ENCODE results near the gene GSTT2.
"Not testable (repeated sequence)": the region's sequence is repeated elsewhere in the genome, so short reads cannot be mapped to it uniquely, and the experiment has no call there.

The GSTT2 gene

GRCh38 chr22:23979557-23980240 lies at the start of gene GSTT2:
GSTT2 (plus strand) TSS chr22:23980134.
- not testable (repeated sequence) for DNase-seq

GRCh38 chr22:23938328-23939016 lies 41.5 kb upstream of the GSTT2 start:
- no peak for DNase-seq

- no peak for DNase-seq
Observed at GRCh38 chr22:23939017-23939357, 40.9 kb upstream of the GSTT2 start.

- not testable (repeated sequence) for DNase-seq
Observed at GRCh38 chr22:23940166-23940565, 39.8 kb upstream of the GSTT2 start.

GRCh38 chr22:23947391-23947790 lies 32.5 kb upstream of the GSTT2 start:
- not testable (repeated sequence) for DNase-seq

- DNase-seq: not testable (repeated sequence)
Observed at GRCh38 chr22:23949764-23950163, 30.2 kb upstream of the GSTT2 start.

GRCh38 chr22:23951383-23951782 lies 28.6 kb upstream of the GSTT2 start:
- not testable (repeated sequence) for DNase-seq

- not testable (repeated sequence) for DNase-seq
Observed at GRCh38 chr22:23952794-23953405, 27.0 kb upstream of the GSTT2 start.

- not testable (repeated sequence) for DNase-seq
Observed at GRCh38 chr22:23953485-23953884, 26.4 kb upstream of the GSTT2 start.

- DNase-seq: not testable (repeated sequence)
Observed at GRCh38 chr22:23954193-23954990, 25.5 kb upstream of the GSTT2 start.

- not testable (repeated sequence) for DNase-seq
Observed at GRCh38 chr22:23954991-23955305, 25.0 kb upstream of the GSTT2 start.

GRCh38 chr22:23955886-23956285 lies 24.0 kb upstream of the GSTT2 start:
- not testable (repeated sequence) for DNase-seq

- not testable (repeated sequence) for DNase-seq
Observed at GRCh38 chr22:23956301-23956900, 23.5 kb upstream of the GSTT2 start.

- not testable (repeated sequence) for DNase-seq
Observed at GRCh38 chr22:23961084-23961771, 18.7 kb upstream of the GSTT2 start, which contains the start of gene GSTT2B. GSTT2B (minus strand) TSS chr22:23961195; CDS start chr22:23961131, 64 bp downstream.

GRCh38 chr22:23966094-23966493 lies 13.8 kb upstream of the GSTT2 start:
- DNase-seq: not testable (repeated sequence)

- DNase-seq: not testable (repeated sequence)
Observed at GRCh38 chr22:23966568-23966967, 13.4 kb upstream of the GSTT2 start, which contains the start of gene DDTL. DDTL (plus strand) TSS chr22:23966888; CDS start chr22:23966915, 27 bp downstream.

- no peak for DNase-seq
Observed at GRCh38 chr22:23969071-23969470, 10.9 kb upstream of the GSTT2 start.

- DNase-seq: no peak
Observed at GRCh38 chr22:23970201-23970641, 9.7 kb upstream of the GSTT2 start.

- no peak for DNase-seq
Observed at GRCh38 chr22:23970816-23971486, 9.0 kb upstream of the GSTT2 start.

GRCh38 chr22:23971927-23972326 lies 8.0 kb upstream of the GSTT2 start:
- not testable (repeated sequence) for DNase-seq

- DNase-seq: not testable (repeated sequence)
Observed at GRCh38 chr22:23974345-23974744, 5.6 kb upstream of the GSTT2 start, which contains the start of gene DDT. DDT (minus strand) TSS chr22:23974441; CDS start chr22:23974414, 27 bp downstream.

All from NCI-H510A (cell line).